ENCODE measurements around the gene PCBP3.
"Not testable (repeated sequence)": the region's sequence is repeated elsewhere in the genome, so short reads cannot be mapped to it uniquely, and the experiment has no call there.

Gene PCBP3

DNA sequence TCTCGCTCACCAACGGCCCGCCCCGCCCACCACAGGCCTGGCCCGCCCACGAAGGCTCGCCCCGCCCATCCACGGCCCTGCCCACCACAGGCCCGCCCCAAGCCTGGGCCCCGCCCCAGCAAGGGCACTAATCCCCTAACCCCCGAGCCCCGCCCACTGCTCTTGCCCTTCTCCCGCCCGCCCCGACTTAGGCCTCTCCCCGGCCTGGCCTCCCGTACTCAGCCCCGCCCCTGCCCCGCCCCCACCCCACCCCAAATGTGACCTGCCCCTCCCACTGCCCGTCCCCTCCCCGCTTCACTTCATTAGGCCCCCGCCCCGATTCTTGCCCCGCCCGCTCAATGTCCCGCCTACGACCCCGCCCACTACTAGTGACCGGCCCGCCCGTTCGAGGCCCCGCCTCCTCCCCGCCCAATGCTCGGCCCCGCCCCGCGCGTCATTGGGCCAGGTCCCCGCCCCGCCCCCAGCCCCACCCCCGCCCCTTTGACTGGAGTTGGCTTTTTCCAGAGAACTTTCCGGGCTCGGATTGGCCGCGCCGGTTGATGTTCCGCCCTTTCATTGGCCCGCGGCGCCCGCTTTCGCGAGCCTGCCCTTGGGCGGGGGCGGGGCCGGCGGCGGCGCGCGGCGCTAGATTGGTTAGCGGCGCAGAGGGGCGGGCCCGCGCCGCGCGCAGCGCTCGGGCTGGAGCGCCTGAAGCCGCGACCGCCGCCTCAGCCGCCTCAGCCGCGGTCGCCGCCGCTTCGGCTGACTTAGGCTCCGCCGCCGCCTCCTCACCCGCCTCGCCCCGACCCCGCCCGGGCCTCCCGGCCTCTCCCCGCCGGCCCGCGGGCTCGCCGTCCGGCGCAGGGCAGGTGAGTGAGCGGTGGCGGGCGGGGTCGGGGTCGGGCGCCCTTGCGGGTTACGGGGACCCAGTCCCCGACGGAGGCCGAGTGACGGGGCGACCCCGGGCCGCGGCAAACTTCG lies at the start of gene PCBP3:
Gene PCBP3, plus strand, starts transcription at position 705 of the 960 bp plus-strand sequence. CDS start 206,361 bp downstream, outside the sequence.
- peak; percentile 92 for DNase-seq (ENCODE audit: low spot score)

DNA sequence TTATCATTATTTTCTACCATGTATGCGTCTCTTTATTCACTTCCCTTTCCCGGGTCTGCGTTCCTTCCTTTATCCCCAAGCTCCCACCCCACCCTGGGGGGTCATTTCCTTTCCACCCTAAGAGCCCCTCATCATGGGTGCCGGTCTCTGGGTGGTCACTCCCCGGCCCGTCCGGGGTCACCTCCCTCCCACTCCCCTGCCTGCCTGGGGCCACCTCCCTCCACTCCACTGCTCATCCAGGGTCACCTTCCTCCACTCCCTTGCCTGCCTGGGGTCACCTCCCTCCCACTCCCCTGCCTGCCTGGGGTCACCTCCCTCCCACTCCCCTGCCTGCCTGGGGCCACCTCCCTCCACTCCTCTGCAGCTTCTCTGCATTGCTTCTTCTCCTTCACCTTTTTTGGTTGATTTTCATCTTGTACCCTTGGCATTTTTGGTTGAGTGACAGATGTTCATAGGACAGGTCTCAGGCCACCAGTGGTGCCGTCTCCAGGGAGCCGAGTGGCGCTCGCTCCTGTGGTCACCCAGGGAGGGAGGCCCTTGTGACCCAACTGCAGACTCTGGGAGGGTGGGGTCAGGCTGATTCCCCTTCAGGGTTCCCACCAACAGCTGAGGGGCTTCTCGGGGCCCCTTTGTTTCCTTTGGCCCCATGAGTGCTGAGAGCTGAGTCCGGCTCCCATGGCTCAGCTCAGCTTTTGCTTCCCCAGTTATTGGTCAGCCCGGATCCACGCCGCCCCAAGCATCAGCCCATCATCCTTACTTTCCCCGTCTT lies 48.6 kb upstream of the PCBP3 start:
- DNase-seq (ENCODE audit: low spot score), result no peak

DNA sequence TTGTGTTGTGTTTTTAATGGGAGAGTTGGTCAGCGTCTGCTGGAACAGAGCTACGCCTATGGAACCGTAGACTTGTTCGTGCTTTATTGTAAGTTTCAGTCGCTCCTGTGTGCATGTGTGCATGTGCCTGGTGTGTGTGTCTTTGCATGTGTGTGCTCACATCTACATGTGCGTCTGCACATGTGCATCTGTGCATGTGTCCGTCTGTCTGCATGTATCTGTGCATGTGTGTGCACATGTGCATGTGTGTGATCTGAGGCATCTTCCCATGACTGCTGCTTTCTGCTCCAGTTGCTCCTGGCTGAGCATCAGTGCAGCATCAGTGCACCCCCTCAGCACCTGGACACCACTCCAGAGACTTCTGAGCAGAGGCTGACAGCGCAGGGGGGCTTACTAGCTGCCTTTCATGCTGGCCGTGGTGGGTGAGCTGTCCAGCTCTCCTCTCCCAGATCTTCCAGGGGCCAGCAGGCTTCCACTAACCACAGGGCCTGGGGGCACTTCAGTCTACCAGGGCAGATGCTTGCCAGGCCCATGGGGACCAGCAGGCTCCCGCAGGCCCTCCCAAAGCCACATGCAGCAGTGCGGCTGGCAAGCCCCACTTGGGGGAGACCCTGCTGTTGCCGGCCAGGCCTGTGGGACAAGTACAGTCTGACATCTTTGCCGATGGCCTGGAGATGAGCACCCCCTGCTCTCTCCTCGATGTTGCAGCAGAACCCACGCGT lies 47.8 kb upstream of the PCBP3 start:
- DNase-seq (ENCODE audit: low spot score), result no peak

DNA sequence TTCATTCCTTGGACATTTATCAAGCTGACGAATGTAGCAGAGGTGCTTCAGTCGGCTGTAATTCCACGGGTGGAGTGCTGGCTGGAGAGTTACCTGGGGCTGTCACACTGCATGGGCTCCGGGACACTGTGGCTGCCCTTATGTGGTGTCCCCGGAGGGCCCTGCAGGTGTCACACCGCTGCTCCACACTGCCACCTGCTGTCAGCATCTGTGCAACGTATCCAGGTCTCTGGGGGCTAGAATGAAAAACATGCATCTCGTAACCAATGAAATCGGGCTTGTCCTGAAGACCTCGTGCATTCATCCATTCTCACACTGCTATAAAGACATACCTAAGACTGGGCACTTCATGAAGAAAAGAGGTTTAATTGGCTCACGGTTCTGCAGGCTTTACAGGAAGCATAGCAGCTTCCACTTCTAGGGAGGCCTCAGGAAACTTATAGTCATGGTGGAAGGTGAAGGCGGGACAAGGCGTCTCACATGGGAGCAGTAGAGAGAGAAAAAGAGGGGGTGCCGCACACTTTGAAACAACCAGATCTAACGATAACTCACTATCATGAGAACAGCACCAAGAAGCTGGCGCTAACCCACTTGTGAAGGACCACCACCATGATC lies 46.7 kb upstream of the PCBP3 start:
- peak; percentile 34 for DNase-seq (ENCODE audit: low spot score)

GRCh38 chr21:45598109-45598508 lies 45.4 kb upstream of the PCBP3 start:
- no peak for DNase-seq (ENCODE audit: low spot score)

DNA sequence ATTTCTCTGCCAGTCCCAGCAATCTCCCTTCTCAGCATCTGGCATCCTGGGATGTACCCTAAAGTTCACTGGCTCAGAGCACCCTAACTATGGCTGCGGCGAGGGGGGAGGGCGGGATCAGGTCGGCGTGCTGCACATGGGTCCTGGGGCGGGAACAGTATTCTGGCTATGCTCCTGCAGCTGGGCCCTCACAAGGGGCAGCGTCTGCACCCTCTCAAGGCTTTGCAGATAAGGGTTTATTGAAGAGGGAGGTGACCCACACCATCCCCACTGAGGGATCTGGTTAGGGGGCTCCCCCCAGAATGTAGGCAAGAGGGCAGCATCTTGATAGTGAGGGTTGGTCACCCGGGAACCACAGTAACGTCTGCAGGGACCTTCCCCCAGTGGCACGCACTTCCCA lies 44.9 kb upstream of the PCBP3 start:
- DNase-seq (ENCODE audit: low spot score), result no peak

DNA sequence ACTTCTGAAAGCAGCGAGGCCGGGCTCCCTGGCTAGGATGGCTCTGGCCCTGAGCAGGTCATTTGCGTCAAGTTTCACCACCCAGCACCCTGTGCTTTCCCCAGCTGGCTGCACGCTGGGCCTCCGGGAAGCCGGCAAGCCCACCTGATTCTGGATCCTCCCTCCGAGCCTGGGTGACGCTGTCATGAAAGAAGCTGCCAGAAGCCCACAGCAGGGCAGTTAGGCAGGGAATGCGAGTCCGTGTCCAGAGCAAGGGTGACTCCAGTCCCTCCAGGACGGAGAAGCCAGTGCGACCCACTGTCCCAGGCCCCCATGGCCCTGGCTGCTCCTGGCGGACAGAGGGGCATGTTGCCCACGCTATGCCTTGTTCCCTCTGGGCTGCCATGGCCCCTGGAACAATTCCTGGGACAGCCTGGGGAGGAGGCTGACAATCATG lies 44.4 kb upstream of the PCBP3 start:
- DNase-seq (ENCODE audit: low spot score), result no peak

DNA sequence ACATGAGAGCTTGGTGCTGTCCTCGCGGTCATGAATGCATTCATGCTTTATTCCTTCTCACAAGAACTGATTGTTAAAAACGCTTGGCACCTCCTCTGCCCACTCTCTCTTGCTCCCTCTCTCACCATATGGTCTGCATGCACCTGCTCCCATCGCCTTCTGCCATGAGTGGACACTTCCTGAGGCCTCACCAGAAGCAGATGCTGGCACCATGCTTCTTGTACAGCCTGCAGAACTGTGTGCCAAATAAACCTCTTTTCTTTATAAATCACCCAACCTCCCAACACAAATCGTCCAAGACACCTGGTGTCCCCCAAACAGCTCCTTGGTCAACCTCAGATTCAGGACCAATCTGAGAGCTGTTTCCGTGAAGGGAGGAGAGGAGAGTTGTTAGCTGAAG lies 43.3 kb upstream of the PCBP3 start:
- DNase-seq (ENCODE audit: low spot score), result no peak

- DNase-seq (ENCODE audit: low spot score), result no peak
Measured at GRCh38 chr21:45601551-45601950, 42.0 kb upstream of the PCBP3 start.

DNA sequence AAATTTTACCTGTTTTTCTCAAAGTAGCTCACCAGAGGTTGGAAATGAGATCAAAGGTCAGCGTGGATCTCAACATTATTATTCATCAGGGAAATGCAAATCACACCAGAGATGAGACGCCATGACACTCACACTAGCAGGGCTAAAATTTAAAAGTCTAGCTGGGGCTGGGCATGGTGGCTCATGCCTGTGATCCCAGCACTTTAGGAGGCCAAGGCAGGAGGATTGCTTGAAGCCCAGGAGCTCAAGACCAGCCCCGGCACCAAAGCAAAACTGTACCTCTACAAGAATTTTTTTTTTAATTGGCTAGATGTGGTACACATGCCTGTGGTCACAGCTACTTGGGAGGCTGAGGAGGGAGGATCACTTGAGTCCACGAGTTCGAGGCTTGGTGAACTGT lies 41.4 kb upstream of the PCBP3 start:
- DNase-seq (ENCODE audit: low spot score), result no peak

- no peak for DNase-seq (ENCODE audit: low spot score)
Measured at GRCh38 chr21:45603481-45603880, 40.0 kb upstream of the PCBP3 start.

DNA sequence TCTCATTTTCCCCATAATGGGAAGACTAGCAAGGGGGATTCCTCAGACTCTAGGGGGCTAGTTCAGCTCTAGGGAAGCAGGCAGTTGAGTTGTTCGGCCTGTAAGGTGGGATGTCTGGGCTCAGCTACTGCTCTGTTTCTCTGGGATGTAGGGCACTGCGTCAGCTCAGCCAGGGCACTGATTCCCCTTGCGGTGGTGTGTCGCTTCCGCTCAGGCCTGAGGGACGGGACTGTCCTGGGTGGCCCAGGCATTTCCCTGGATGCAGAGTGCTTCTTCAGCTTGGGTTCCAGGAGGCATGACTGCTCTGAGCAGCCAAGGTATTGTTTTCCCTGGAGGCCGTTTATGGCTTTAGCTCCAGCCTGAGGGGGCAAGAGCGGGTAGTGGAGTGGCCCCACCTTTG lies 38.8 kb upstream of the PCBP3 start:
- not testable (repeated sequence) for DNase-seq (ENCODE audit: low spot score)

GRCh38 chr21:45607021-45607908 lies 36.3 kb upstream of the PCBP3 start:
- no peak for DNase-seq (ENCODE audit: low spot score)

DNA sequence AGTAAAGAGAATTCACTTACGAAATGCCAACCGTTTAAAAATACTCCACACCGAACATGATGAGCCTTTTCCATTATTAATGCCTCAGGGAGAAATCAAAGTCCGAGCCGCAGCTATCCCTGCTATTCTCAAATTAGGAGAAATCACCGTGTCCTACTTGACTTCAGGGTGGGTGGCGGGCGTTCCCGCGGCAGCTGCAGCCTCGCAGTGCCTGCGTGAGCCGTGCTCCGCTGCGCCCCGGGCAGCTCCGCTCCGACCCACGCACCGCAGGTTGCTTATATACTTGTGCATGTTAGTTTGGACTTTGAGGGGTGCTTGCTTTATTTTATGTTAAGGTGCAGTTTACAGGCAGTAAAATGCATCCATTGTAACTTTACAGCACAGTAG lies 35.6 kb upstream of the PCBP3 start:
- DNase-seq (ENCODE audit: low spot score), result no peak

DNA sequence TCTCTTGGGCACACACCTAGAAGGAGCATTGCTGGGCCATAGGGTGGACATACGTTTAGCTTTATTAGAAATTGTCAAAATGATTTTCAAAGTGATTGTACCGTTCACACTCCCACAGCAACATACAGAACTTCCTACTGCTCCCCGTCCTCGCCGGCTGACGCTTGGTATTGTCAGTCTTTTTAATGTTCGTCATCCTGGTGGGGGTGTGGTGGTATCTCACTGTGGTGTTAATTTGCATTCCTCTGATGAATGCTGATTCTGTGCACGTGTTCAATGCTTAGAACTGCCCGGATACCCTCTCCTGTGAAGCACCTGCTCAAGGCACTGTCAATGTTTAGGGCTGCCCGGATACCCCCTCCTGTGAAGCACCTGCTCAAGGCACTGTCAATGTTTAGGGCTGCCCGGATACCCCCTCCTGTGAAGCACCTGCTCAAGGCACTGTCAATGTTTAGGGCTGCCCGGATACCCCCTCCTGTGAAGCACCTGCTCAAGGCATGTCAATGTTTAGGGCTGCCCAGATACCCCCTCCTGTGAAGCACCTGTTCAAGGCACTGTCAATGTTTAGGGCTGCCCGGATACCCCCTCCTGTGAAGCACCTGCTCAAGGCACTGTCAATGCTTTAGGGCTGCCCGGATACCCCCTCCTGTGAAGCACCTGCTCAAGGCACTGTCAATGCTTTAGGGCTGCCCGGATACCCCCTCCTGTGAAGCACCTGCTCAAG lies 34.6 kb upstream of the PCBP3 start:
- DNase-seq (ENCODE audit: low spot score), result not testable (repeated sequence)

DNA sequence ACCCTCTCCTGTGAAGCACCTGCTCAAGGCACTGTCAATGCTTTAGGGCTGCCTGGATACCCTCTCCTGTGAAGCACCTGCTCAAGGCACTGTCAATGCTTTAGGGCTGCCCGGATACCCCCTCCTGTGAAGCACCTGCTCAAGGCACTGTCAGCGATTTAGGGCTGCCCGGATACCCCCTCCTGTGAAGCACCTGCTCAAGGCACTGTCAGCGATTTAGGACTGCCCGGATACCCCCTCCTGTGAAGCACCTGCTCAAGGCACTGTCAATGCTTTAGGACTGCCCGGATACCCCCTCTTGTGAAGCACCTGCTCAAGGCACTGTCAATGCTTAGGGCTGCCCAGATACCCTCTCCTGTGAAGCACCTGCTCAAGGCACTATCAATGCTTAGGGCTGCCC lies 33.9 kb upstream of the PCBP3 start:
- not testable (repeated sequence) for DNase-seq (ENCODE audit: low spot score)

DNA sequence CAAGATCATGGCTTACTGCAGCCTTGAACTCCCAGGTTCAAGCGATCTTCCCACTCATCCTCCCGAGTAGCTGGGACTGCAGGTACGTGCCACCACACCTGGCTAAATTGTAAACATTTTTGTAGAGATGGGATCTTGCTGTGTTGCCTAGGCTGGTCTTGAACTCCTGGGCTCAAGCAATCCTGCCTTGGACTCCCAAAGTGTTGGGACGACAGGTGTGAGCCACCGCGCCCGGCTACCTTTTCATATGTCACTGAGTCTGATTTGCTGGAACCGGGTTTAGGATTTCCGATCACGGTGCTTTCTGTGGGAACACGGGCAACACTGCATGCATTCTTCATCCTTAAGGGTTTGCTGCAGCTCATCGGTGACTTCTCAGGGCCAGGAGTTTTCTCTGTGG lies 32.2 kb upstream of the PCBP3 start:
- DNase-seq (ENCODE audit: low spot score), result no peak

DNA sequence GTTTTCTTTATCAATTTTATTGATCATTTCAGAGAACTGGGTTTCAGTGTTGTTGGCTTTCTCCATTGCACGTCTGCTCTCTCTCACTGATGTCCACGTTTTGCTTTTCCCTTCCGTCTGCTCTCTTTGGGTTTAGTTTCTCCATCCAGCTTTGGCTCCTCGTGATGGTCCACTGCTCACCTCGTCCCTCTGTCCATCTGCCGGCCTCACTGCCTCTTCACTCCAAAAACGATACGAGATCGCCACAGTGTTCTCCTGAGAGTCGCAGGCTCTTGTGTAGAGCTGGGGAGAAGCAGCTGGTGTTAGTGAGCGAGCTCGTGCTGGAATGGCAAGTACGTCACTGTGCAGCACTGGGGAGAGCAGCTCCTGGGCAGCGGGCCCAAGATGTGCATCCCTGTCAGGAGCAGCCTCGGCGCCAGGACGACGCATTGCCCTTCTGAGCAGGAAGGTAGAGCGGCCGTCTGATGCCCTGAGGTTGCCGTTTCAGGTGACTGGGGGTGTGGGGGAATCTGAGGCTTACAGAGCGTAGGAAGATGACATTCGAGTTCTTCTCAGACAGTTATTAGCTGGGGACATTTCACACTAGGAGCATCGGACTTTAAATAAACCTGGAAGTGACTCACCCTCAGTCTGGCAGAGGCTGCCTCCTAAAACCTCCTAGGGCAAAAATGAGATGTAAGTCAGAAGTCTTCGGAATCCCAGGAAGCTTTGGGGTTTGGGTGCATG lies 31.4 kb upstream of the PCBP3 start:
- no peak for DNase-seq (ENCODE audit: low spot score)

GRCh38 chr21:45612665-45613019 lies 30.9 kb upstream of the PCBP3 start:
- DNase-seq (ENCODE audit: low spot score), result not testable (repeated sequence)

GRCh38 chr21:45613396-45613795 lies 30.1 kb upstream of the PCBP3 start:
- no peak for DNase-seq (ENCODE audit: low spot score)
